ENCODE results near the gene SIGLEC9. TPM values are rescaled to one million over a fixed set of nuclear protein-coding genes. Genes with fewer than 3 reads are reported as not detected.

SIGLEC9 gene
- total and polyA plus RNA-seq, 2 of the 8 experiments (the other 6 are each of a cell fraction or from before 2014, with no cell fraction given), result not detected

GRCh38 chr19:51147663-51148062, 23.0 kb downstream of the SIGLEC9 start:
- FAIRE-seq (no peak), DNase-seq (ENCODE audit: low read depth in 1 of 2, low spot score in 2 of 2) (no peak)
- Histone ChIP-seq H3K27ac (ENCODE audit: low read depth, low read length) (no peak overlapping the region), H3K14ac (ENCODE audit: insufficient read length) (no peak overlapping the region), H3K4ac (replicated peaks; ENCODE audit: insufficient read length, low read depth, low read length) (no peak overlapping the region), H3K23ac (ENCODE audit: insufficient read length) (no peak overlapping the region), H4K91ac (replicated peaks; ENCODE audit: insufficient read length, low read length) (no peak overlapping the region), H3K23me2 (ENCODE audit: low read depth, low read length) (no peaks in the 10 kb centered on the region), H3K27me3 (replicated peaks in 1 of 4; ENCODE audit: control insufficient read depth in 3 of 4, extremely low read depth in 1 of 4, insufficient read depth in 3 of 4, low read length in 3 of 4) (no peaks in the 10 kb centered on the region), H3K4me3 (ENCODE audit: extremely low read depth in 1 of 4, insufficient read depth in 2 of 4, low read depth in 3 of 4, low read length in 4 of 4) (no peak overlapping the region), H3K79me1 (ENCODE audit: low read depth, low read length) (no peaks in the 10 kb centered on the region), H3K9ac (replicated peaks in 1 of 4; ENCODE audit: extremely low read depth in 1 of 4, low read depth in 3 of 4, low read length in 3 of 4) (no peak overlapping the region), H4K20me1 (replicated peaks in 1 of 2; ENCODE audit: control insufficient read depth in 1 of 2, insufficient read depth in 2 of 2, low read length in 2 of 2) (no peaks in the 10 kb centered on the region), H3K18ac (ENCODE audit: extremely low read depth, low read length) (no peak overlapping the region), H2BK20ac (ENCODE audit: low read length) (no peak overlapping the region), H2AK5ac (ENCODE audit: low read depth, low read length) (no peak overlapping the region), H3K79me2 (ENCODE audit: control insufficient read depth in 1 of 2, insufficient read depth in 2 of 2, low read length in 2 of 2) (no peaks in the 10 kb centered on the region), H2BK120ac (replicated peaks; ENCODE audit: low read depth, low read length) (no peak overlapping the region), H2AFZ (ENCODE audit: low read length) (no peak overlapping the region), H3K56ac (replicated peaks; ENCODE audit: insufficient read length, low read depth, low read length) (no peak overlapping the region), H3K36me3 (ENCODE audit: control insufficient read depth in 2 of 4, insufficient read depth in 4 of 4, low read length in 3 of 4) (no peaks in the 10 kb centered on the region), H4K5ac (ENCODE audit: insufficient read length, low read depth, low read length) (no peak overlapping the region), H3K4me2 (ENCODE audit: insufficient read depth in 1 of 2, low read depth in 2 of 2, low read length in 2 of 2) (no peak overlapping the region), H3K9me3 (ENCODE audit: insufficient read depth in 2 of 2, low read depth in 1 of 2, low read length in 1 of 2) (0 out of 4 replicates have a peak, but pooled peaks cover 0 to 2% of the 10 kb centered on the region in 2 experiments), H2BK12ac (ENCODE audit: low read depth, low read length) (no peak overlapping the region), H2BK5ac (ENCODE audit: low read depth, low read length) (no peak overlapping the region), H3K4me1 (replicated peaks in 1 of 4; ENCODE audit: control insufficient read depth in 3 of 4, insufficient read depth in 4 of 4, low read length in 3 of 4) (no peaks in the 10 kb centered on the region; a peak in 1 of 7 replicates), H2BK15ac (ENCODE audit: low read length) (no peak overlapping the region), H4K8ac (ENCODE audit: extremely low read depth, insufficient read depth, low read length) (no peak overlapping the region)
- WGBS, 2 experiments (ENCODE audit: extremely low coverage in 1 of 2, insufficient coverage in 1 of 2, insufficient read length in 1 of 2, insufficient replicate concordance in 2 of 2, low coverage in 1 of 2, low lambda C conversion rate in 2 of 2, missing lambda C conversion rate in 1 of 2), result 95% methylated on average over 1 of the region's 1 CpG; no CpG with 5 or more reads in 1 of the 2 experiments
- POLR2A ChIA-PET (ENCODE audit: partially characterized antibody), result no interaction called here
- CTCF ChIA-PET (ENCODE audit: partially characterized antibody), result interaction anchor here (1.1 to 6.9 kb wide), 3 partner anchors 10 to 17 kb away, joined by 3 to 62 read pairs (median 5); no protein-coding TSS in a partner anchor
- TF ChIP-seq TEAD4 (IDR thresholded peaks at IDR 0.05; ENCODE audit: low read depth, low read length) (no peak), RBBP5 (IDR thresholded peaks at IDR 0.05; ENCODE audit: borderline replicate concordance, low read depth, low read length) (no peak), SUZ12 (IDR thresholded peaks at IDR 0.05; ENCODE audit: low read length) (no peak), JUN (IDR thresholded peaks at IDR 0.05; ENCODE audit: low read depth, low read length) (no peak), TCF12 (IDR thresholded peaks at IDR 0.05; ENCODE audit: low read depth, low read length) (no peak), GABPA (IDR thresholded peaks at IDR 0.05; ENCODE audit: borderline replicate concordance, insufficient read depth, low read length) (no peak), GTF2F1 (IDR thresholded peaks at IDR 0.05; ENCODE audit: borderline replicate concordance, low read depth, low read length) (no peak), ATF2 (IDR thresholded peaks at IDR 0.05; ENCODE audit: low read length) (no peak), SP2 (IDR thresholded peaks at IDR 0.05; ENCODE audit: low read length) (no peak), JUND (IDR thresholded peaks at IDR 0.05; ENCODE audit: low read length) (no peak), FOSL1 (IDR thresholded peaks at IDR 0.05; ENCODE audit: insufficient read depth, low read depth, low read length) (no peak), CHD2 (IDR thresholded peaks at IDR 0.05; ENCODE audit: low read length) (no peak), SIX5 (IDR thresholded peaks at IDR 0.05; ENCODE audit: low read depth, low read length) (no peak), CBX5 (IDR thresholded peaks at IDR 0.05; ENCODE audit: low read depth, low read length) (no peak)

All from H1 (cell line).